CD4-positive, alpha-beta T cell treated with Interleukin-6 for 4 hours (primary cell): ENCODE data around the gene DMD.
"Not testable (repeated sequence)": the region's sequence is repeated elsewhere in the genome, so short reads cannot be mapped to it uniquely, and the experiment has no call there.

Experiments used
- DNase-seq: peaks from one replicate; pipeline ENCODE4 v3.0.0-alpha.2; 2020; ENCODE audit warnings: mixed read lengths

DMD gene

GRCh38 chrX:33149580-33149979 is 61.8 kb downstream of the DMD start:
- no peak for DNase-seq

- DNase-seq = no peak
Observed at GRCh38 chrX:33149085-33149484, 62.3 kb downstream of the DMD start.

- no peak for DNase-seq
Observed at GRCh38 chrX:33142331-33142730, 69.0 kb downstream of the DMD start.

GRCh38 chrX:33138677-33139249 is 72.6 kb downstream of the DMD start:
- DNase-seq = no peak

GRCh38 chrX:33134164-33134563 is 77.2 kb downstream of the DMD start:
- no peak for DNase-seq

GRCh38 chrX:33133320-33133719 is 78.0 kb downstream of the DMD start:
- no peak for DNase-seq

GRCh38 chrX:33132569-33132968 is 78.8 kb downstream of the DMD start:
- DNase-seq = no peak

GRCh38 chrX:33129607-33130006 is 81.7 kb downstream of the DMD start:
- DNase-seq = no peak

- no peak for DNase-seq
Observed at GRCh38 chrX:33128048-33128805, 83.1 kb downstream of the DMD start.

- DNase-seq = no peak
Observed at GRCh38 chrX:33126469-33126868, 84.9 kb downstream of the DMD start.

GRCh38 chrX:33109858-33110257 is 101.5 kb downstream of the DMD start:
- no peak for DNase-seq

- no peak for DNase-seq
Observed at GRCh38 chrX:33106737-33107136, 104.6 kb downstream of the DMD start.

- DNase-seq = no peak
Observed at GRCh38 chrX:33095079-33095478, 116.3 kb downstream of the DMD start.

GRCh38 chrX:33087411-33087810 is 123.9 kb downstream of the DMD start:
- DNase-seq = no peak

GRCh38 chrX:33086886-33087285 is 124.5 kb downstream of the DMD start:
- DNase-seq = no peak

- no peak for DNase-seq
Observed at GRCh38 chrX:33082371-33082770, 129.0 kb downstream of the DMD start.

- no peak for DNase-seq
Observed at GRCh38 chrX:33078273-33078672, 133.1 kb downstream of the DMD start.

GRCh38 chrX:33073660-33074059 is 137.7 kb downstream of the DMD start:
- not testable (repeated sequence) for DNase-seq

- no peak for DNase-seq
Observed at GRCh38 chrX:33065415-33065814, 145.9 kb downstream of the DMD start.

GRCh38 chrX:33062041-33062440 is 149.3 kb downstream of the DMD start:
- no peak for DNase-seq

- DNase-seq = no peak
Observed at GRCh38 chrX:33053001-33053400, 158.3 kb downstream of the DMD start.

- DNase-seq = no peak
Observed at GRCh38 chrX:33045882-33046281, 165.5 kb downstream of the DMD start.

GRCh38 chrX:33045245-33045644 is 166.1 kb downstream of the DMD start:
- DNase-seq = no peak

- no peak for DNase-seq
Observed at GRCh38 chrX:33041141-33041540, 170.2 kb downstream of the DMD start.

GRCh38 chrX:33032700-33033099 is 178.6 kb downstream of the DMD start:
- DNase-seq = no peak
